H9 (cell line): Measurements from ENCODE around the gene OR6S1. TPM values are rescaled to one million over a fixed set of nuclear protein-coding genes. Genes with fewer than 3 reads are reported as not detected.

Experiments used
- DNase-seq: peaks from one replicate; pipeline ENCODE4 v3.0.0-alpha.2; 2017
- H2AFZ ChIP-seq: one replicate; pipeline ENCODE4 v1.6.1; 2013; ENCODE audit warnings: mild to moderate bottlenecking, low read length, control low read depth, moderate library complexity
- H2AK5ac ChIP-seq: 2 replicates; pipeline ENCODE4 v1.6.1; 2013; ENCODE audit warnings: low read length, control low read depth, mixed read lengths; ENCODE audit not compliant: insufficient read length
- H2BK120ac ChIP-seq: one replicate; pipeline ENCODE4 v1.6.1; 2013; ENCODE audit warnings: low read depth, mild to moderate bottlenecking, low read length, control low read depth, inconsistent platforms; ENCODE audit not compliant: poor library complexity, severe bottlenecking
- H2BK12ac ChIP-seq: 2 replicates; pipeline ENCODE4 v1.6.1; 2013; ENCODE audit warnings: low read length, control low read depth, mixed read lengths, low read depth; ENCODE audit not compliant: insufficient read length
- H2BK15ac ChIP-seq: 2 replicates; pipeline ENCODE4 v1.6.1; 2013; ENCODE audit warnings: low read depth, low read length, control low read depth
- H2BK20ac ChIP-seq: one replicate; pipeline ENCODE4 v1.6.1; 2013; ENCODE audit warnings: low read depth, mild to moderate bottlenecking, low read length, control low read depth, inconsistent platforms; ENCODE audit not compliant: poor library complexity, severe bottlenecking
- H2BK5ac ChIP-seq: 2 replicates; pipeline ENCODE4 v1.6.1; 2013; ENCODE audit warnings: low read length, control low read depth, mixed read lengths; ENCODE audit not compliant: insufficient read length
- H3K14ac ChIP-seq: 2 replicates; pipeline ENCODE4 v1.6.1; 2013; ENCODE audit warnings: low read length, control low read depth; ENCODE audit not compliant: insufficient read depth
- H3K18ac ChIP-seq: 2 replicates; pipeline ENCODE4 v1.6.1; 2013; ENCODE audit warnings: low read depth, mild to moderate bottlenecking, mixed read lengths, low read length, control low read depth; ENCODE audit not compliant: insufficient read length
- H3K23ac ChIP-seq: 2 replicates; pipeline ENCODE4 v1.6.1; 2013; ENCODE audit warnings: low read length, control low read depth, mixed read lengths, low read depth; ENCODE audit not compliant: insufficient read length
- H3K23me2 ChIP-seq: 2 replicates; pipeline ENCODE4 v1.6.1; 2013; ENCODE audit warnings: low read depth, mild to moderate bottlenecking, mixed read lengths, low read length, control low read depth; ENCODE audit not compliant: insufficient read length, poor library complexity, severe bottlenecking
- H3K27ac ChIP-seq: 2 replicates; pipeline ENCODE4 v1.5.1; 2013; ENCODE audit warnings: low read length, control low read depth, mixed read lengths, low read depth; ENCODE audit not compliant: insufficient read length
- H3K27me3 ChIP-seq: 2 replicates; pipeline ENCODE4 v1.6.1; 2013; ENCODE audit warnings: low read length, control low read depth, inconsistent platforms; ENCODE audit not compliant: insufficient read depth
- H3K4ac ChIP-seq: 2 replicates; pipeline ENCODE4 v1.6.1; 2013; ENCODE audit warnings: low read depth, mild to moderate bottlenecking, control low read depth, inconsistent platforms, low read length, moderate library complexity
- H3K4me1 ChIP-seq: 2 replicates; pipeline ENCODE4 v1.6.1; 2013; ENCODE audit warnings: low read length, control low read depth, inconsistent platforms; ENCODE audit not compliant: insufficient read depth
- H3K4me2 ChIP-seq: 2 replicates; pipeline ENCODE4 v1.6.1; 2013; ENCODE audit warnings: low read length, control low read depth, mixed read lengths; ENCODE audit not compliant: insufficient read length, insufficient read depth
- H3K56ac ChIP-seq: 2 replicates; pipeline ENCODE4 v1.6.1; 2013; ENCODE audit warnings: low read depth, mild to moderate bottlenecking, mixed read lengths, low read length, control low read depth; ENCODE audit not compliant: insufficient read length
- H3K79me1 ChIP-seq: 2 replicates; pipeline ENCODE4 v1.6.1; 2013; ENCODE audit warnings: low read depth, mild to moderate bottlenecking, moderate library complexity, low read length, control low read depth, inconsistent platforms; ENCODE audit not compliant: insufficient read depth, poor library complexity, severe bottlenecking
- H3K79me2 ChIP-seq: 2 replicates; pipeline ENCODE4 v1.6.1; 2013; ENCODE audit warnings: low read length, control low read depth, inconsistent platforms; ENCODE audit not compliant: insufficient read depth
- H3K9ac ChIP-seq: 2 replicates; pipeline ENCODE4 v1.6.1; 2013; ENCODE audit warnings: low read length, control low read depth, mixed read lengths; ENCODE audit not compliant: insufficient read length; ENCODE audit errors: extremely low read depth
- H3K9me3 ChIP-seq: one replicate; pipeline ENCODE4 v1.6.1; 2013; ENCODE audit warnings: low read depth, low read length, inconsistent platforms; ENCODE audit not compliant: control insufficient read depth
- H3T11ph ChIP-seq: one replicate; pipeline ENCODE4 v1.6.1; 2013; ENCODE audit warnings: mild to moderate bottlenecking, low read length, control low read depth, inconsistent platforms
- H4K20me1 ChIP-seq: one replicate; pipeline ENCODE4 v1.6.1; 2013; ENCODE audit not compliant: control insufficient read depth, insufficient read length, insufficient read depth
- H4K5ac ChIP-seq: 2 replicates; pipeline ENCODE4 v1.6.1; 2013; ENCODE audit warnings: low read depth, mild to moderate bottlenecking, mixed read lengths, low read length, control low read depth; ENCODE audit not compliant: insufficient read length
- H4K8ac ChIP-seq: replicated peaks from 2 replicates; pipeline ENCODE4 v1.6.1; 2013; ENCODE audit warnings: low read length, control low read depth, mixed read lengths, low read depth; ENCODE audit not compliant: insufficient read length
- H4K91ac ChIP-seq: 2 replicates; pipeline ENCODE4 v1.6.1; 2013; ENCODE audit warnings: low read depth, mild to moderate bottlenecking, moderate library complexity, mixed read lengths, low read length, control low read depth; ENCODE audit not compliant: insufficient read length
- H3K27ac Mint-ChIP-seq, 3 experiments: 2 replicates in 2 of 3; 3 replicates in 1 of 3; pipeline ENCODE4 v1.8.0; 2020 to 2021; ENCODE audit warnings: mixed read lengths in 3 of 3, mild to moderate bottlenecking in 1 of 3, moderate library complexity in 1 of 3
- H3K27me3 Mint-ChIP-seq: 2 replicates; pipeline ENCODE4 v1.8.0; 2021; ENCODE audit warnings: low read depth, mild to moderate bottlenecking, moderate library complexity, mixed read lengths
- H3K36me3 Mint-ChIP-seq, 3 experiments: 2 replicates in 2 of 3; 3 replicates in 1 of 3; pipeline ENCODE4 v1.8.0; 2020 to 2021; ENCODE audit warnings: low read depth in 3 of 3, mixed read lengths in 3 of 3; ENCODE audit not compliant: insufficient read depth in 1 of 3
- H3K4me1 Mint-ChIP-seq, 2 experiments: 2 replicates each; pipeline ENCODE4 v1.8.0; 2020; ENCODE audit warnings: mixed read lengths in 2 of 2
- H3K4me3 Mint-ChIP-seq, 2 experiments: 2 replicates in 1 of 2; 3 replicates in 1 of 2; pipeline ENCODE4 v1.8.0; 2020 to 2021; ENCODE audit warnings: mild to moderate bottlenecking in 2 of 2, mixed read lengths in 2 of 2, moderate library complexity in 1 of 2
- H3K9me3 Mint-ChIP-seq, 2 experiments: 2 replicates in 1 of 2; 3 replicates in 1 of 2; pipeline ENCODE4 v1.8.0; 2020; ENCODE audit warnings: mild to moderate bottlenecking in 2 of 2, mixed read lengths in 2 of 2, moderate library complexity in 1 of 2
- WGBS: extraction: QIAGEN DNeasy Blood & Tissue Kit; methylation state at CpG from one replicate; pipeline ENCODE4 v1.1.7; 2013; ENCODE audit warnings: missing lambda C conversion rate, low lambda C conversion rate, mixed read lengths; ENCODE audit not compliant: insufficient read length; ENCODE audit errors: extremely low coverage; 5-methylcytosine and 5-hydroxymethylcytosine counted together
- total RNA-seq: library from RNA; stranded (reverse); gene quantifications from 2 replicates; pipeline ENCODE4 v1.2.1, GENCODE V29; 2021
- TF ChIP-seq, protein P1 (sequence below): fragments of 200-600 bp; sonication (generic); conservative IDR thresholded peaks from 3 replicates; pipeline ENCODE4 v1.8.0; 2021; ENCODE audit warnings: antibody characterized with exemption, mild to moderate bottlenecking

The OR6S1 gene
- total RNA-seq, 1 experiment from 2014 or later, result not detected

DNA sequence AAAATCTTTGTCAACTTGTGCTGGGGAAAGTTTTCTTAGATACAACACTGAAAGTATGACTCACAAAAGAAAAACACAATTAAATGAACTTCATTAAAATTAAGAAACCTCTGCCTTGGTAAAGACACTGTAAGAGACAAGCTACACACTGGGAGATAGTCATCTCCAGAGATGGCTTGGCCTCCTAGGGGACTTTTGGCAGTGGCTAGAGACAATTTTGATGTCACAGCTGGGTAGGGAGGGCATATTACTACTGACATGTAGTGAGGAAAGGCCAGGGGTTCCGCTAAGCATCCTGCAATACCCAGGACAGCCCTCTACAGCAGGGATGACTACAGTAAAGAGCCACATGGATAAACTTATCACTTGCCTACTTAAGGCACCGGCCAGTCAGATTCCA is 34.2 kb upstream of the OR6S1 start:
- Histone ChIP-seq H3K4me1 (peaks cover 2% of the 10 kb centered on the region; the same call in 1 of the 2 replicates), H2AFZ (no peak overlapping the region), H3K9ac (no peak overlapping the region), H4K91ac (no peak overlapping the region), H3K56ac (no peak overlapping the region), H2BK12ac (no peak overlapping the region), H3K9me3 (no peaks in the 10 kb centered on the region), H3K18ac (no peak overlapping the region), H3K4ac (no peak overlapping the region), H3K23ac (no peak overlapping the region), H4K20me1 (no peaks in the 10 kb centered on the region), H4K5ac (no peak overlapping the region), H2BK15ac (no peak overlapping the region), H3K79me2 (no peaks in the 10 kb centered on the region), H3T11ph (no peak overlapping the region), H2BK5ac (no peak overlapping the region), H2BK20ac (no peak overlapping the region), H2BK120ac (no peak overlapping the region), H2AK5ac (no peak overlapping the region), H3K23me2 (peaks cover 1% of the 10 kb centered on the region), H3K79me1 (no peaks in the 10 kb centered on the region), H3K27me3 (no peaks in the 10 kb centered on the region), H3K4me2 (no peak overlapping the region), H3K14ac (no peak overlapping the region), H4K8ac (no peak overlapping the region), H3K27ac (no peak overlapping the region)
- H3K36me3 Mint-ChIP-seq, result no peaks in the 10 kb centered on the region
- H3K4me3 Mint-ChIP-seq, result 0 out of 5 replicates have a peak overlapping the region, but pooled peaks of 1 of the 2 experiments have one; percentile 26
- DNase-seq, result no peak
- no CpG with 5 or more reads among the region's 2 CpGs for WGBS
- peaks cover 5% of the 10 kb centered on the region for H3K27me3 Mint-ChIP-seq
- peaks cover 14 to 19% of the 10 kb centered on the region in 2 experiments for H3K4me1 Mint-ChIP-seq
- H3K9me3 Mint-ChIP-seq, result no peaks in the 10 kb centered on the region
- H3K27ac Mint-ChIP-seq, result no peak overlapping the region
- TF ChIP-seq, protein P1, sequence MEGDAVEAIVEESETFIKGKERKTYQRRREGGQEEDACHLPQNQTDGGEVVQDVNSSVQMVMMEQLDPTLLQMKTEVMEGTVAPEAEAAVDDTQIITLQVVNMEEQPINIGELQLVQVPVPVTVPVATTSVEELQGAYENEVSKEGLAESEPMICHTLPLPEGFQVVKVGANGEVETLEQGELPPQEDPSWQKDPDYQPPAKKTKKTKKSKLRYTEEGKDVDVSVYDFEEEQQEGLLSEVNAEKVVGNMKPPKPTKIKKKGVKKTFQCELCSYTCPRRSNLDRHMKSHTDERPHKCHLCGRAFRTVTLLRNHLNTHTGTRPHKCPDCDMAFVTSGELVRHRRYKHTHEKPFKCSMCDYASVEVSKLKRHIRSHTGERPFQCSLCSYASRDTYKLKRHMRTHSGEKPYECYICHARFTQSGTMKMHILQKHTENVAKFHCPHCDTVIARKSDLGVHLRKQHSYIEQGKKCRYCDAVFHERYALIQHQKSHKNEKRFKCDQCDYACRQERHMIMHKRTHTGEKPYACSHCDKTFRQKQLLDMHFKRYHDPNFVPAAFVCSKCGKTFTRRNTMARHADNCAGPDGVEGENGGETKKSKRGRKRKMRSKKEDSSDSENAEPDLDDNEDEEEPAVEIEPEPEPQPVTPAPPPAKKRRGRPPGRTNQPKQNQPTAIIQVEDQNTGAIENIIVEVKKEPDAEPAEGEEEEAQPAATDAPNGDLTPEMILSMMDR, result no peak
